NT2/D1 (cell line): ENCODE results near the gene RIC8A.

Source experiments
- SUZ12 ChIP-seq: IDR thresholded peaks from 2 replicates; pipeline ENCODE4 v1.6.1; 2011; ENCODE audit not compliant: insufficient read length, insufficient read depth; ENCODE audit errors: extremely low read depth
- YY1 ChIP-seq: IDR thresholded peaks from 2 replicates; pipeline ENCODE4 v1.6.1; 2011; ENCODE audit not compliant: insufficient read length, insufficient read depth
- ZNF274 ChIP-seq: IDR thresholded peaks from 2 replicates; pipeline ENCODE4 v1.6.1; 2011; ENCODE audit warnings: mild to moderate bottlenecking, low read depth, low read length

- TF ChIP-seq ZNF274, result no peak
- TF ChIP-seq YY1, result no peak
- no peak for TF ChIP-seq SUZ12
These were observed 34.1 kb downstream of the RIC8A start for GRCh38 chr11:241634-242033.
